Subcutaneous adipose tissue (tissue), 4 donors: Measurements from ENCODE around the gene SEPTIN11. TPM values are rescaled to one million over a fixed set of nuclear protein-coding genes. Genes with fewer than 3 reads are reported as not detected.

ENCODE experiments used
- CTCF ChIP-seq: fragments of 450-650 bp; IDR thresholded peaks from one replicate; pipeline ENCODE4 v1.5.1; 2016; ENCODE audit warnings: low read depth, mild to moderate bottlenecking, control low read depth, antibody characterized with exemption, moderate library complexity
- total RNA-seq, 4 donors: library from RNA; depleted of rRNA; stranded (reverse); fragments of >200 nt; gene quantifications; one replicate each; pipeline ENCODE4 v1.1.0, GENCODE V29; 2016

Gene SEPTIN11
- total RNA-seq, 4 donors from 2014 or later: 323 to 398 (median 349) TPM

GRCh38 chr4:76926841-76927240 lies 22.7 kb upstream of the SEPTIN11 start:
- no peak for TF ChIP-seq CTCF

GRCh38 chr4:76930685-76931084 lies 18.9 kb upstream of the SEPTIN11 start:
- TF ChIP-seq CTCF: no peak

- TF ChIP-seq CTCF: no peak
Measured at GRCh38 chr4:76931087-76931486, 18.5 kb upstream of the SEPTIN11 start.

GRCh38 chr4:76931576-76932276 lies 17.8 kb upstream of the SEPTIN11 start:
- TF ChIP-seq CTCF: no peak

- TF ChIP-seq CTCF: no peak
Measured at GRCh38 chr4:76939184-76939583, 10.4 kb upstream of the SEPTIN11 start.

- TF ChIP-seq CTCF: no peak
Measured at GRCh38 chr4:76943129-76943620, 6.4 kb upstream of the SEPTIN11 start.

- TF ChIP-seq CTCF: no peak
Measured at GRCh38 chr4:76943790-76944189, 5.8 kb upstream of the SEPTIN11 start.
